PC-9 (cell line): ENCODE results near the gene MYEF2. TPM values are rescaled to one million over a fixed set of nuclear protein-coding genes. Genes with fewer than 3 reads are reported as not detected.

Source experiments
- BruUV-seq: library from RNA; stranded (reverse); fragments of 400-500 nt; replicated peaks from 2 replicates; lab custom pipeline; 2021; lab: Mats Ljungman, UMichigan
- CTCF ChIA-PET: fragments of 300-600 bp; sonication (Branson Sonifier 250); formaldehyde crosslinking; loops from one replicate; lab custom pipeline; 2022; ENCODE audit warnings: antibody characterized with exemption; lab: Charles Lee
- POLR2A ChIA-PET: fragments of 300-600 bp; sonication (Branson Sonifier 250); formaldehyde crosslinking; loops from one replicate; lab custom pipeline; 2022; ENCODE audit warnings: antibody characterized with exemption; ENCODE audit not compliant: unreplicated experiment; lab: Charles Lee
- DNase-seq, 2 experiments: peaks; one replicate each; pipeline versions ENCODE4 v3.0.0 to v3.0.0-alpha.2; 2015 to 2022; ENCODE audit warnings: mixed read lengths in 1 of 2
- H2AFZ ChIP-seq: fragments of 200-600 bp; sonication (generic); 2 replicates; pipeline ENCODE4 v1.8.1; 2017; ENCODE audit warnings: antibody characterized with exemption
- H3F3A ChIP-seq: fragments of 200-600 bp; sonication (generic); 2 replicates; pipeline ENCODE4 v1.8.1; 2017; ENCODE audit warnings: antibody characterized with exemption, mild to moderate bottlenecking, low read depth; ENCODE audit not compliant: insufficient read depth
- H3K27ac ChIP-seq: fragments of 200-600 bp; sonication (generic); 2 replicates; pipeline ENCODE4 v1.6.1; 2016; ENCODE audit warnings: mixed run types
- H3K27me3 ChIP-seq: fragments of 200-600 bp; sonication (generic); 2 replicates; pipeline ENCODE4 v1.6.1; 2016; ENCODE audit warnings: low read depth, mixed run types; ENCODE audit not compliant: insufficient read depth
- H3K36me3 ChIP-seq: fragments of 200-600 bp; sonication (generic); 2 replicates; pipeline ENCODE4 v1.6.1; 2016; ENCODE audit warnings: low read depth, mixed run types
- H3K4me1 ChIP-seq: fragments of 200-600 bp; sonication (generic); replicated peaks from 2 replicates; pipeline ENCODE4 v1.6.1; 2016; ENCODE audit warnings: mixed run types; ENCODE audit not compliant: insufficient read depth
- H3K4me2 ChIP-seq: fragments of 200-600 bp; sonication (generic); 2 replicates; pipeline ENCODE4 v1.6.1; 2017; ENCODE audit warnings: mixed run types
- H3K4me3 ChIP-seq: fragments of 200-600 bp; sonication (generic); 2 replicates; pipeline ENCODE4 v1.6.1; 2016; ENCODE audit warnings: mixed run types
- H3K79me2 ChIP-seq: fragments of 200-600 bp; sonication (generic); 2 replicates; pipeline ENCODE4 v1.6.1; 2017; ENCODE audit warnings: low read depth, mixed run types
- H3K9me2 ChIP-seq: fragments of 200-600 bp; sonication (generic); 2 replicates; pipeline ENCODE4 v1.8.1; 2017; ENCODE audit warnings: mild to moderate bottlenecking; ENCODE audit not compliant: insufficient read depth
- H3K9me3 ChIP-seq: fragments of 200-600 bp; sonication (generic); 2 replicates; pipeline ENCODE4 v1.8.1; 2016; ENCODE audit warnings: low read depth; ENCODE audit not compliant: insufficient read depth
- H4K20me1 ChIP-seq: fragments of 200-600 bp; sonication (generic); 2 replicates; pipeline ENCODE4 v1.8.1; 2017; ENCODE audit not compliant: insufficient read depth
- EZH2 ChIP-seq: fragments of 200-600 bp; sonication (generic); IDR thresholded peaks from 2 replicates; pipeline ENCODE4 v1.8.0; 2017; ENCODE audit warnings: antibody characterized with exemption, low read depth
- intact Hi-C: fragments of 100-400 bp; cut with micrococcal nuclease; formaldehyde crosslinking; loops from one replicate; pipeline ENCODE4 v1.10.0; 2022; ENCODE audit not compliant: unreplicated experiment
- total RNA-seq: library from RNA; stranded (reverse); gene quantifications from 2 replicates; pipeline ENCODE4 v1.2.3, GENCODE V29; 2021
- TF ChIP-seq, protein P1 (sequence below): fragments of 200-600 bp; sonication (generic); conservative IDR thresholded peaks from 2 replicates; pipeline ENCODE4 v1.6.1; 2017; ENCODE audit warnings: mixed run types, antibody characterized with exemption, mild to moderate bottlenecking, moderate library complexity

Gene MYEF2
- total RNA-seq, 1 experiment from 2014 or later, result 2.1 TPM

DNA sequence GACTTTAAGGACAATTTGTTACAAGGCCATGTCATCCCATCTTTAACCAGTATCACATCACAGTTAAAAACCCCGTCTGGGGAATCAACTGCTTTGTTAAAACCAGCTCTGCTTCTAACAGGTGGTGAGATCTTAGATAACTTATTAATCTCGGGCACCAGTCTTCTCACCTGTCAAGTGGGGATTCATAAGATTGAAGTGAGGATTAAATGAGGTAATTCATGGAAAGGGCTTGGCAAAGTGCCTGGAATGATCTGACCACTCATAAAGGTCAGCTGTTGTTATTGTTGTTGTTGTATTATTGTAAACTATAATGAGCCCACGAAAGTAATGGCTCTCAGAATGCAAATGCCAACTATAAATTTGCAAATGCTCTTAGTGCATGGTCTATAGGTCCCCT is 87.4 kb downstream of the MYEF2 start:
- no peaks in the 10 kb centered on the region for H3K36me3 ChIP-seq
- no peaks in the 10 kb centered on the region for H3K9me3 ChIP-seq
- CTCF ChIA-PET, result no interaction called here
- DNase-seq, result no peak
- H4K20me1 ChIP-seq, result no peaks in the 10 kb centered on the region
- H3K9me2 ChIP-seq, result no peaks in the 10 kb centered on the region
- H3K4me2 ChIP-seq, result no peak overlapping the region
- no peaks in the 10 kb centered on the region for H3K79me2 ChIP-seq
- H3K27me3 ChIP-seq, result no peaks in the 10 kb centered on the region
- POLR2A ChIA-PET, result no interaction called here
- intact Hi-C loops, result no loop called here
- no peak overlapping the region for H3K4me3 ChIP-seq
- no peaks in the 10 kb centered on the region for H3F3A ChIP-seq
- no peak for TF ChIP-seq EZH2
- TF ChIP-seq, protein P1, sequence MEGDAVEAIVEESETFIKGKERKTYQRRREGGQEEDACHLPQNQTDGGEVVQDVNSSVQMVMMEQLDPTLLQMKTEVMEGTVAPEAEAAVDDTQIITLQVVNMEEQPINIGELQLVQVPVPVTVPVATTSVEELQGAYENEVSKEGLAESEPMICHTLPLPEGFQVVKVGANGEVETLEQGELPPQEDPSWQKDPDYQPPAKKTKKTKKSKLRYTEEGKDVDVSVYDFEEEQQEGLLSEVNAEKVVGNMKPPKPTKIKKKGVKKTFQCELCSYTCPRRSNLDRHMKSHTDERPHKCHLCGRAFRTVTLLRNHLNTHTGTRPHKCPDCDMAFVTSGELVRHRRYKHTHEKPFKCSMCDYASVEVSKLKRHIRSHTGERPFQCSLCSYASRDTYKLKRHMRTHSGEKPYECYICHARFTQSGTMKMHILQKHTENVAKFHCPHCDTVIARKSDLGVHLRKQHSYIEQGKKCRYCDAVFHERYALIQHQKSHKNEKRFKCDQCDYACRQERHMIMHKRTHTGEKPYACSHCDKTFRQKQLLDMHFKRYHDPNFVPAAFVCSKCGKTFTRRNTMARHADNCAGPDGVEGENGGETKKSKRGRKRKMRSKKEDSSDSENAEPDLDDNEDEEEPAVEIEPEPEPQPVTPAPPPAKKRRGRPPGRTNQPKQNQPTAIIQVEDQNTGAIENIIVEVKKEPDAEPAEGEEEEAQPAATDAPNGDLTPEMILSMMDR, result no peak
- H3K27ac ChIP-seq, result no peak overlapping the region
- no TSS peak for BruUV-seq
- H2AFZ ChIP-seq, result no peak overlapping the region
- no peaks in the 10 kb centered on the region for H3K4me1 ChIP-seq

DNA sequence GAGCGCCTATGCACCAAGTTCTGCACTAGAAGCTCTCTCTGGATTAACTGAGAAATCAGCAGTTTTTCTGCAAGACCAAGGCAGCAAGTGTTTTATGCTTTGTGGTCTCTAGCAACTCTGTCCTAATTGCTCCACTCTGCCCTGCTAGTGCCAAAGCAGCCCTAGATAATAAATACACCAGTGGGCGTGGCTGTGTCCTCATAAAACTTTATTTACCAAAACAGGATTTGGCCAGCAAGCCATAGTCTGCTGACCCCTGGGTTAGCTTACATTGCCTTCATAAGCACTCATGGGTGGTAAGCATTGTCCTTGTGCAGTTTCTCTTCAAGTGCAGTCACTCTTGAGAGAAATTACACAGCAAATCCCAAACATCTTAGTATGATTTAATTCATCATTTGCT is 88.0 kb downstream of the MYEF2 start:
- DNase-seq, result no peak
- Histone ChIP-seq H3K27me3 (no peaks in the 10 kb centered on the region), H4K20me1 (no peaks in the 10 kb centered on the region), H3F3A (no peaks in the 10 kb centered on the region), H3K79me2 (no peaks in the 10 kb centered on the region), H3K27ac (no peak overlapping the region), H3K9me2 (no peaks in the 10 kb centered on the region), H3K36me3 (no peaks in the 10 kb centered on the region), H3K4me3 (no peak overlapping the region), H3K4me2 (no peak overlapping the region), H2AFZ (no peak overlapping the region), H3K4me1 (no peaks in the 10 kb centered on the region), H3K9me3 (no peaks in the 10 kb centered on the region)
- intact Hi-C loops, result no loop called here
- CTCF ChIA-PET, result no interaction called here
- no peak for TF ChIP-seq EZH2
- TF ChIP-seq, protein P1, result no peak
- POLR2A ChIA-PET, result no interaction called here
- BruUV-seq, result no TSS peak

DNA sequence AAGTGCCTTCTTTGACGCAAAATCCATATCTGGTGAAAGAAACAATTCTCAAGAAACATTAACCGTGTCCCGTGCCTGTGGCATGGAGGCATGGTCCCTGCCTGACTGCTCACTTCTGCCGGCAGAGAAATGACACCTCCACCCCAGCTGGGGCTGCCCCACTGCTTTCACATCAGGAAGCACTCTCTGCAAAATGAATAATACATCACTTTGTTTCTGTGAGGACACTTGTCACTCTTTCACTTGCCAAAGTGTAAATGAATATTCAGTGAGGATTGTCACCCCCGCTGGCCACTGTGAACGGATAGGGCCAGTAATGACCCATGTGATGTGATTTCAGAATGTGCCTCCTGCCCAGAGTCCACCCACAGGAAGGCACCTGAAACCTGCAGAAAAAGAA is 88.4 kb downstream of the MYEF2 start:
- Histone ChIP-seq H3K9me3 (no peaks in the 10 kb centered on the region), H3K27me3 (no peaks in the 10 kb centered on the region), H3F3A (no peaks in the 10 kb centered on the region), H3K4me2 (no peak overlapping the region), H3K27ac (no peak overlapping the region), H3K4me1 (no peaks in the 10 kb centered on the region), H3K79me2 (no peaks in the 10 kb centered on the region), H2AFZ (no peak overlapping the region), H3K9me2 (no peaks in the 10 kb centered on the region), H4K20me1 (no peaks in the 10 kb centered on the region), H3K4me3 (no peak overlapping the region), H3K36me3 (no peaks in the 10 kb centered on the region)
- no TSS peak for BruUV-seq
- ChIA-PET CTCF (no interaction called here), POLR2A (no interaction called here)
- intact Hi-C loops, result no loop called here
- TF ChIP-seq EZH2, result no peak
- TF ChIP-seq, protein P1, result no peak
- no peak for DNase-seq
